NCI-H446 treated with DMSO at 0.1 percent for 48 hours (cell line): Measurements from ENCODE around the gene BOK.
"Not testable (repeated sequence)": the region's sequence is repeated elsewhere in the genome, so short reads cannot be mapped to it uniquely, and the experiment has no call there.

Source experiments
- DNase-seq: peaks from one replicate; lab custom pipeline; 2025; lab: John Stamatoyannopoulos, UW

Gene BOK

GRCh38 chr2:241572915-241573651 is 14.5 kb downstream of the BOK start:
- not testable (repeated sequence) for DNase-seq

- no peak for DNase-seq
Observed at GRCh38 chr2:241573741-241574140, 15.2 kb downstream of the BOK start.

GRCh38 chr2:241574911-241575623 is 16.5 kb downstream of the BOK start:
- DNase-seq = no peak

GRCh38 chr2:241575624-241576292 is 17.2 kb downstream of the BOK start:
- no peak for DNase-seq

- no peak for DNase-seq
Observed at GRCh38 chr2:241576293-241576654, 17.7 kb downstream of the BOK start.

- no peak for DNase-seq
Observed at GRCh38 chr2:241577413-241578122, 19.0 kb downstream of the BOK start.

- DNase-seq = no peak
Observed at GRCh38 chr2:241579281-241579680, 20.7 kb downstream of the BOK start.

GRCh38 chr2:241582328-241582727 is 23.8 kb downstream of the BOK start:
- DNase-seq = no peak

- DNase-seq = no peak
Observed at GRCh38 chr2:241582806-241583205, 24.3 kb downstream of the BOK start.

- DNase-seq = no peak
Observed at GRCh38 chr2:241584436-241584835, 25.9 kb downstream of the BOK start.

GRCh38 chr2:241586564-241587264 is 28.2 kb downstream of the BOK start:
- DNase-seq = no peak

GRCh38 chr2:241589863-241590262 is 31.3 kb downstream of the BOK start:
- DNase-seq = not testable (repeated sequence)

GRCh38 chr2:241590496-241591455 is 32.2 kb downstream of the BOK start:
- DNase-seq = not testable (repeated sequence)

GRCh38 chr2:241592126-241592845 is 33.7 kb downstream of the BOK start:
- no peak for DNase-seq

- no peak for DNase-seq
Observed at GRCh38 chr2:241593271-241593670, 34.7 kb downstream of the BOK start.

GRCh38 chr2:241595600-241596140 is 37.1 kb downstream of the BOK start:
- DNase-seq = no peak

GRCh38 chr2:241597561-241597960 is 39.0 kb downstream of the BOK start:
- DNase-seq = no peak

GRCh38 chr2:241598061-241598460 is 39.5 kb downstream of the BOK start:
- DNase-seq = no peak

- DNase-seq = no peak
Observed at GRCh38 chr2:241598487-241598886, 39.9 kb downstream of the BOK start.

GRCh38 chr2:241599615-241600014 is 41.1 kb downstream of the BOK start:
- DNase-seq = no peak
